Bone marrow (tissue), 2 donors: ENCODE measurements around the gene VWA8.

Experiments
- DNase-seq, 2 donors: peaks; one replicate each; lab custom pipeline; 2025; lab: John Stamatoyannopoulos, UW

Gene VWA8

GRCh38 chr13:41613471-41613870 is 347.4 kb downstream of the VWA8 start:
- DNase-seq = no peak

- no peak for DNase-seq
Measured at GRCh38 chr13:41611385-41611784, 349.5 kb downstream of the VWA8 start.

DNA sequence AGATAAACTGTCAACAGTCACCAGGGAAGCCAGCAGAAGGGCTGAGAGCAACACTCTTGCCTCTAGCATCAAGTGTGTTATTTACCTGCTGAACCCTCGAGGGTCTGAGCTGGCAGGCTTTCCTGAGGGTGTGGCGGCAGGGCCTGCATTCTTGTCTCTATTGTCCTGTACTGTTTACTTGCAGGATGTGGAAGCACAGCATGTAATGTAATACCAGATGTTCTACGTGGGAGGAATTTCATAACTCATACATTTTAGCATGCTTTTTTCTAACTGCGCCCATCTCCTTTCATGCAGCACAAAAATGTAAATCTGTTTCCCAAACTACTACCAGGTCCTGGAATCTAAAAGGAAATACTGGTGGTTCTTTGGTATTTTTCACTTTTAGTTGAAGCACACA is 350.5 kb downstream of the VWA8 start:
- no peak for DNase-seq

GRCh38 chr13:41609828-41610227 is 351.1 kb downstream of the VWA8 start:
- DNase-seq = no peak

DNA sequence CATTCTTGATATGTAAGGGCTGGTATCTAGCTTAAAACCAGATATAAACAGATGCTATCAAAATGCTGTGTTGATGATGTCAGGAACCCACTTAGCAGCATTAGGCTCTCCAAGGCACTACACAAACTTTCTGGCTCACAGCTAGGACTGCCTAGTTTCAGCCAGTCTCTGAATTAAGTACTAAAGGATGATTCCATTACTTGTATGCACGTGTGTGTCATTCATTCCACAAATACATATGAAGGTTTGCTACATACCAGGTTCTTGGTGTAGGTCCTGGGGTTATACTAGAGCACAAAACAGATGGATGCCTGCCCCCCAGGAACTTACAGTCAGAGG is 352.1 kb downstream of the VWA8 start:
- DNase-seq = no peak

GRCh38 chr13:41608111-41608838 is 352.6 kb downstream of the VWA8 start:
- no peak for DNase-seq

DNA sequence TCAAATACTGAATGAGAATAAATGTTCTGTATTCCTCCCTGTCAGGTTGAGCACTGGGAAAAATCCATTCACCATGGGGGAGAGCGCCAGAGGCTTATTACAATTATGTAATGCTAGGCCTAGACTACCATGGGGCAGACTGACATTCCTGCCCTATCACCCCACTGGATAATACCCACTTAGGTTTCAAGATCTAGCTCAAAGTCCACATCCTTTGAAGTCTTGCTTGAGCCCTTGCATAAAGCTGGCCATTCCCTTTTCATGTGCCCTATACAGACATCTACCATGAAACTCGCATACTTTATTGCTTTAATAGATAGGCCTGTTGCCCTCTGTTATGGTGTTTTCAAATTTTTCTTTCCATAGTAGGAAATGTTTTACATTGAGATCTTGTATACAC is 354.3 kb downstream of the VWA8 start:
- DNase-seq = no peak

DNA sequence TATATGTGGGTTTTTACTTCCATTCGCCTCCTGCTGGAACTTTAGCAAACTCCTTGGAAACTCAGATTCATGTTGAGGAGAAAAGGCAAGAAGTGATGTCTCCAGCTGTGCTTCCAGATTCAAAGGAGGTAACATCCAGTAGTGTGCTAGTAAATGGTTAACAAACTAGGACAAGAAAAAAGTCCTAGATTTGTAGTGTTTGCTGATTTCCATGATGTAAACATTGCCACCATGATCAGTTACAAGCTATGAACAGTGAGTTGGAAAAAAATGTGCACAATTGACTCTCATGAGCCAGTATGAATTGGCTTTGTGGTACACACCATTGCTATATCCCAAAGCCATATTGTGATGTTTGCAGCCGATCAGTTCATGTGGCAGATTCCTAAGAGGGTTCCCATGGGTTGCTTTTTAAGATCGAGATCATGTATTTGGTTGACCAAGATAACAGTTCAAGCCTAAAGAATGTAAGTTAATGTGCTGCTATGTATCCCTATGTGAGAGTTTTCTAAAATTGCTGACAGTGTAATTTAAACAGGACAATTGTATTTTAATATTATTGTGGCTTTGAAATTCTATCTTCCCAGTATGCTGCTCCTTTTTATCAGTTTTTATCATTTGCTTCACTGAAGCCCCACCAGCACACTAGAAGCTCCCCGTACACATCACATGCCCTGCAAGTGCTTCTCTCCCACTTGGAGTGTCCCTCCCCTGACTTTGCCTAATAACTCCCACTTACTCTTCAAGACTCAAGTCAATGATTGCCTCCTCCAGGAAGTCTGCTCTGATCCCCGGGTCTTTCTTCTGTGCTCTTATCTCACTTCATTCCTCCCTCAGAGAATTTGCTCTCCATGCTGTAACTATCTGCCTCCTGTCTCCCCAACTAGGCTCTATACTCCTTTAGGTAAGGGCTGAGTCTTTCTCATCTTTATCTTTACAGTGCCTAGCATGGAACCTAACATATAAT is 355.3 kb downstream of the VWA8 start:
- no peak for DNase-seq

- no peak for DNase-seq
Measured at GRCh38 chr13:41603917-41604316, 357.0 kb downstream of the VWA8 start.

DNA sequence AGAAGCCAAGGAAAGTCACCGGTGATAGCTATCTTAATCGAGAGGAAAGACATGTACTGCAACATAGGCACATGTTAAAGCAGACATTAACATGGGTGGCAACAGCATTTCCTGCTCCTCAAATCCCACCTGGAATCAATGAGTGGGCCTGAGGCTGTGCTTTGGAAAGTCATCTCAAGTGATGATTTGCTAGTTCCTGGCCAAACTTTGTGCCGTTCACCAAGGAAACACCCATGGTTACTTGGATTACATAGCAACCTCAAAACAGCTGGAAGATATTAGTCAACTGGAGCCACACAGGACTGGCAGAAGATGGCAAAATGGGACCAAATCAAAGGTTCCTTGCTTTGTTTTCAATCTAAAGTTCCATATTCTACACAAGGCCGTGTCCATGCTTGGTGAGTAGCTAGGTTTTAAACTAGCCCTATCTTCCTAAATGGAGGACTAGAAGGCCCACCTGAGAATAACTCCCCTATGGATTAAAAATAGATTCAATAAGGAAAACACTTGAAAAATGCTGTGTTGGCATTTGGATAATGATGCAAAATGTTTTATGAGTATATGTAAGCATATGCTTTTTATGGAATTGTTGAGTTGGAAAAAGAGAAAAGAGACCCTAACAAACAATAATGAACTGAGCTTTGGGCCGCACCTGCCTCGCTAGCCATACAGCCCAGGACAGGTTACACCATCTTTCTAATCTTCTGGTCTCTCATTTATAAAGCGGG is 359.0 kb downstream of the VWA8 start:
- no peak for DNase-seq

GRCh38 chr13:41599619-41600018 is 361.3 kb downstream of the VWA8 start:
- DNase-seq = no peak

DNA sequence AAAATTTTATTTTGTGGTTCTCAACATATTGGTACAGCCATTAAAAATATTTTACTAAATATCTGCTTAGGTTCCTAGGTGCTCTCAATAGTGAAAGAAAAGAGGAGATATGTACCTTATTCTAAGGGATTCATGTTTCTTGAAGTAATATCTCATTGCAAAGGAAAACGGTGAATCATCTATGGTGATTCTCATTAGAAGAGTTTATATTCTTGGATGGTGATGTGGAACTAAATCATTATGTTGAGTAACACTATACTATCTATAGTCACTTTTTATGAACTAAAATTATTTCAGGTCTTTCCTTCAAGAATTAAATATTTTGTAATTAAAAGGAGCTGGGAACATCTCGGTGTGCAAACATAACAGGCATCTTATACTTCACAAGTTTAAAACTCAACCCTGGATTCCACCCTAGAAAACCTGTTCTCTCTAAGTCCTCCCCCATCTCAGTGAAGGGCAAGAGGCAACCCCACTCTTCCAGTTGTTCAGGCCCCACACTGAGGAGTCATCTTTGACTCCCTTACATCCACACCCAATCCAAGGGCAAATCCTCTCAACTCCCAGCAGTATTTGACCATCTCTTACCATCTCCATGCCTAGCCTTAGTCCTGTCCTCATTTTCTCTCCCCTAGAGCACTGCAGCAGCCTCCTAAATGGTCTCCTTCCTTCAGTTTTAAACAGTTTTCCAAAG is 363.4 kb downstream of the VWA8 start:
- DNase-seq = no peak

GRCh38 chr13:41596190-41596589 is 364.7 kb downstream of the VWA8 start:
- DNase-seq = peak in 1 of 2 donors; percentile 40

GRCh38 chr13:41595298-41595697 is 365.6 kb downstream of the VWA8 start:
- DNase-seq = no peak

DNA sequence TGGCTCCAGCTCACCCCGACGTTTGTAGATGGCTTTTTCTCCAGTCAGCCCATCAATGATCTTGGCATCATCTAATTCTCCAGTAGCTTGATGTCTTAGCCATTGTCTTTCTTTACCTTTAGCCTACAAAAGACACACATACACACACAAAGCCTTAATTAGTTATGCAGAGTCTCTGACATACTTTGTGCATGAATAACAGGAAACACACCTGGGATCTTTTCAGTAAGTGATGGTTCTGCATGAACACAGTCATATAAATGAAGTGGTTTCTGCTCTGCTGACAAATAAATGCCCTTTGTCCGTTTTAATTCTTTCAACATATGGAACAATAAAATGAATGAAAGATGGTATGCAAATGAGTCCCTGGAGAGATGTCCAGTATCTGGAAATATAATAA is 370.3 kb downstream of the VWA8 start:
- DNase-seq = no peak

- DNase-seq = no peak
Measured at GRCh38 chr13:41590122-41590521, 370.8 kb downstream of the VWA8 start.

DNA sequence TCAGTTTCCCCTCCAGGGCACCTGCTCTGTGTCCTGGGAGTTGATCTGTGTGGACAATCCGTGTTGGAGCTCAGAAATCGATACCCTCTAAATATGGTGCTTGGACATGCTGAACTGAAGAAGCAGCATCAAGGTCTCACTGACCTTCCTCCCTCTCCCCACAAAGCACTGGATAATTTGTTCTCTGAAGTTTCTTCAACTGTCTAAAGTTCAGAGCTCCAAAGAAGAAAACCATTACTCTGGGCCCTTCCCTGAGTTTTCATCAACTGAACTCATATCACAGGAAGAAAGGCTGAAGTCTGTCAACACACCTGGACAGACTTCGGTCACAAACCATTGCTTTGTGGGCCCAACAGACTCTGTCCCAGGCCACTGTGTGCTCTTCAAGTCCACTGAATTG is 371.5 kb downstream of the VWA8 start:
- no peak for DNase-seq

GRCh38 chr13:41588899-41589298 is 372.0 kb downstream of the VWA8 start:
- DNase-seq = peak; percentile 21 to 98

GRCh38 chr13:41588448-41588847 is 372.5 kb downstream of the VWA8 start:
- DNase-seq = no peak

GRCh38 chr13:41587490-41587889 is 373.4 kb downstream of the VWA8 start:
- DNase-seq = no peak

- DNase-seq = no peak
Measured at GRCh38 chr13:41586216-41586615, 374.7 kb downstream of the VWA8 start.

- DNase-seq = no peak
Measured at GRCh38 chr13:41582027-41582463, 378.9 kb downstream of the VWA8 start.
